NOMO-1 treated with DMSO at 0.1 percent for 48 hours (cell line): Measurements from ENCODE around the gene ATG4C.

ENCODE experiments used
- DNase-seq: peaks from one replicate; lab custom pipeline; 2025; ENCODE audit not compliant: unreplicated experiment; lab: John Stamatoyannopoulos, UW

The ATG4C gene

GRCh38 chr1:62836856-62837540 is 53.1 kb downstream of the ATG4C start:
- no peak for DNase-seq

- no peak for DNase-seq
Measured at GRCh38 chr1:62840555-62840954, 56.6 kb downstream of the ATG4C start.

- peak; percentile 44 for DNase-seq
Measured at GRCh38 chr1:62841587-62842169, 57.7 kb downstream of the ATG4C start.

GRCh38 chr1:62844030-62844429 is 60.1 kb downstream of the ATG4C start:
- DNase-seq, result no peak

- no peak for DNase-seq
Measured at GRCh38 chr1:62849031-62849430, 65.1 kb downstream of the ATG4C start.

DNA sequence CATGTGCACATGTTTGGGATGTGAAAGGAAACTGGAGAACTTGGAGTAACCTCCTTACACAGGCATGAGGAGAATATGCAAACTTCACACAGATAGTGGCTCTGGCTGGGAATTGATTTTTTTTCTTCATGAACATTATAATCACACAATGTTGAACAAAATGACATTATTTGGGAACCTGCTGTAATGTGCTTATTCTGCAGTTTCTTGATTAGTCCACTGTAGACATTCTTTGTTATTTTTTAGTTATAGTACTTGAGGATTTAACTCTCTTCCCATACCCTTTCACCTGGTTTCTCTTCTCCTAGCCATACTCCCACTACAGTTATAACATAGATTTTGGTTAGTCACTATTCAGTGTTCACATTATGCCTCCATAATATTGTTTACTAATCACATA is 68.3 kb downstream of the ATG4C start:
- DNase-seq, result no peak

DNA sequence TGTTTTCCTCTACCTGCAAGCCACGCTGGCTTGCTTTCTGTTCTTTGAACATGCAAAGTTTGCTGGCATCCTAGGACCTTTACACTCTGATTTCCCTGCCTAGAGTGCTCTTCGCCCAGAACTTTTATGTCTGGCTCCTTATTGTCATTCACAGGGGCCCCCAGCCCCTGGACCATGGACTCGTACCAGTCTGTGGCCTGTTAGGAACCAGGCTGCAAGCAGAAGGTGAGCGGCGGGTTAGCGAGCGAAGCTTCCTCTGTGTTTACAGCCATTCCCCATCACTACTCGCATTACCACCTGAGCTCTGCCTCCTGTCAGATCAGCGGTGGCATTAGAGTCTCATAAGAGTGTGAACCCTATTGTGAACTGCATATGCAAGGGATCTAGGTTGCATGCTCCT is 73.0 kb downstream of the ATG4C start:
- no peak for DNase-seq

- DNase-seq, result no peak
Measured at GRCh38 chr1:62869217-62869754, 85.4 kb downstream of the ATG4C start.

- no peak for DNase-seq
Measured at GRCh38 chr1:62870148-62870547, 86.2 kb downstream of the ATG4C start.

DNA sequence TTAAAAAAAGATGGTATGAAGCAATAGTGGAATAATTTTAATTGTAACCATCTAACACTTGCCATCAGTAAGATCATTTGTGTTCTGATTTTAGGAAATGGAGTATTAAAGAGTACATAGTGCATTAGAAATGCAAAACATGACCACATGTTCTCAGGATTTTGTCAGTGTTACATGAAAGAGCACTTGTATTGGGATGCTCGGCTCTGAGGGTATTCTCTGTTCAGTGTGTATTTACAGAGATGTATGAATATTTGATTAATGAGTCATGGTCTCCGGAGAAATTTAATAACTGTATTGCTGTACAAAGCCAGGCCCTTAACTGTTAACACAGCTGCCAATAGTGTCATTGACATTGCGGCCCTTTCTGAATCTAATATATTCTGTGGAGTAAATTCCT is 91.7 kb downstream of the ATG4C start:
- no peak for DNase-seq

- no peak for DNase-seq
Measured at GRCh38 chr1:62876535-62876934, 92.6 kb downstream of the ATG4C start.

DNA sequence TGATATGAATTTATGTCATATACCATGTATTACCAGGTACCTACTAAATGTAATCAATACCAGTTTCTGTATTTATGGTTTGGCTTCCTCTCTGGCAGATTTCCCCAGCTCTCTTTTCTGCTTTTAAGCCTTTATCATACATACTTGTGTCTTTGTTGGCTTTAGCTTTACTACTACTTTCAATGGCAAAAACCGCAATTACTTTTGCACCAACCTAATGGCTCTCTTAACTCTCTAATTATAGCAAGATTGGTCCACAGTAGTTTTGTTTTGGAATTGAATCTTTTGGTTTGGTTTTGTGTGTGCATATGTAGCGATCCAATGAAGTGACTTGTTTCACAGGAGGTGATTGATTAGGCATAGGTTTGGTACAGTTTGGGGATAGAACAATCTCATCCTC is 93.6 kb downstream of the ATG4C start:
- no peak for DNase-seq

DNA sequence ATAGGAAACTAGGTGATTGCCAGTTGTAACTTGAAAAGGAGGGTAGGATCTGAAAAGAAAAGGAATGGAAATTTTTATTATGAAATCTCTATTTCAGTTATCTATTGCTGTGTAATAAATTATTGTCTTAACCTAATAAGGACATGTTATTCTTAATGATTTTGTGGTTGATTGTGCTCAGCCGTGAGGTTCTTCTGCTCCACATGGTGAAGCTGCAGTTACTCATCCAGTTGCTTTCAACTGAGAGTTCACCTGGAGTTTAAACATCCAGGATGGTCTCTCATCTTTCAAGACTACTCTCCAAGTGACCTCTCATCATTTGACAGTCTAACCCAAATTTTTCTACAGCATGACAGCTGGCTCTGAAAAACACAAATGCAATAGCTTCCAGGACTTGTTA is 96.0 kb downstream of the ATG4C start:
- DNase-seq, result no peak

- DNase-seq, result no peak
Measured at GRCh38 chr1:62882201-62883104, 98.5 kb downstream of the ATG4C start.

GRCh38 chr1:62884156-62884740 is 100.3 kb downstream of the ATG4C start:
- no peak for DNase-seq

DNA sequence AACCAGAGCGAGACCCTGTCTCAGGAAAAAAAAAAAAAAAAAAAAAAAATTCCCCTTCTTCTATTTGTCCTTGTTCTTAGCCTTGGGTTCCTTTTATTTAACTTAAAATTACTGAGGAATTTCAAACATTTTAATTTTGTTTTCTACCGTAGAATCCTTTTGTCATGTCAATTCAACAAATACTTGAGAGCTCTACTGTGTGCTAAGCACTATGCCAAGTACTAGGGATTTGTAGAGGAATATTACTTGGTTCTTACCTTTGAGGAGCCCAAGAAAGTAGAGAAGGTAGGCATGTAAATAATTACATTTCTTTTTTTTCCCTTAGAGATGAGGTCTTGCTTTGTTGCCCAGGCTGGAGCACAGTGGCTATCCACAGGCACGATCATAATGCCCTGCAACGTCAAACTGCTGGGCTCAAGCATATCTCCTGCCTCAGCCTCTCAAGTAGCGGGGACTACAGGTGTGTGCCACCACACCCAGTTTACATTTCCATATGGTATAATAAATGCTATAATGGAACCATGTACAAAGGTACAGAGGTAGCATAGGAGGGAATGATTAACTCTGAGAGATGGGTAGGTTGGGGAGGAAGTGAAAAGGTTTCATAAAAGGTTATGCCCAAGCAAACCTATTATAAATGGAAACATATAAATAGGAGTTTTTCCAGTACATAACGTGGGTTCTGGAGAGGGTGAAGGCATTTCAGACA is 104.0 kb downstream of the ATG4C start:
- no peak for DNase-seq

GRCh38 chr1:62891956-62892562 is 108.1 kb downstream of the ATG4C start:
- peak; percentile 53 for DNase-seq

GRCh38 chr1:62897788-62898187 is 113.9 kb downstream of the ATG4C start:
- no peak for DNase-seq

GRCh38 chr1:62900566-62900965 is 116.6 kb downstream of the ATG4C start:
- no peak for DNase-seq

GRCh38 chr1:62901650-62902049 is 117.7 kb downstream of the ATG4C start:
- DNase-seq, result no peak
